ENCODE measurements around the gene AVPR1A.

AVPR1A gene

GRCh38 chr12:63149909-63150712, 890 bp downstream of the AVPR1A start:
- H3K27me3 ChIP-seq (ENCODE audit: insufficient read depth, poor library complexity, severe bottlenecking), result peaks cover 48% of the 10 kb centered on the region
- no peak overlapping the region for H3K27ac ChIP-seq (replicated peaks)
- no peak overlapping the region for H3K4me3 ChIP-seq (replicated peaks; ENCODE audit: insufficient read depth, low read length)
- no peak for DNase-seq (ENCODE audit: low read depth in 1 of 2, low spot score in 1 of 2)
- no peak for TF ChIP-seq CTCF (IDR thresholded peaks at IDR 0.05; ENCODE audit: insufficient read depth, low read length)
- TF ChIP-seq SPI1 (IDR thresholded peaks at IDR 0.05; ENCODE audit: borderline replicate concordance, low read depth), result no peak

GRCh38 chr12:63144556-63144955, 6.4 kb downstream of the AVPR1A start:
- H3K27me3 ChIP-seq (ENCODE audit: insufficient read depth, poor library complexity, severe bottlenecking), result peaks cover 20% of the 10 kb centered on the region
- TF ChIP-seq CTCF (IDR thresholded peaks at IDR 0.05; ENCODE audit: insufficient read depth, low read length) (no peak), POLR2AphosphoS5 (IDR thresholded peaks at IDR 0.05; ENCODE audit: low read depth) (no peak), GABPA (IDR thresholded peaks at IDR 0.05; ENCODE audit: low read depth) (no peak), SPI1 (IDR thresholded peaks at IDR 0.05; ENCODE audit: borderline replicate concordance, low read depth) (no peak)
- H3K4me3 ChIP-seq (replicated peaks; ENCODE audit: insufficient read depth, low read length), result no peak overlapping the region
- no peak overlapping the region for H3K27ac ChIP-seq (replicated peaks)
- DNase-seq (ENCODE audit: low read depth in 1 of 2, low spot score in 1 of 2), result no peak

GRCh38 chr12:63138488-63138887, 12.5 kb downstream of the AVPR1A start:
- Histone ChIP-seq H3K27ac (replicated peaks) (no peak overlapping the region), H3K4me3 (replicated peaks; ENCODE audit: insufficient read depth, low read length) (no peak overlapping the region), H3K27me3 (ENCODE audit: insufficient read depth, poor library complexity, severe bottlenecking) (peaks cover 3% of the 10 kb centered on the region)
- no peak for TF ChIP-seq REST (IDR thresholded peaks at IDR 0.05; ENCODE audit: insufficient replicate concordance, low read depth)
- TF ChIP-seq POLR2AphosphoS5 (IDR thresholded peaks at IDR 0.05; ENCODE audit: low read depth), result no peak
- no peak for TF ChIP-seq GABPA (IDR thresholded peaks at IDR 0.05; ENCODE audit: low read depth)
- TF ChIP-seq SPI1 (IDR thresholded peaks at IDR 0.05; ENCODE audit: borderline replicate concordance, low read depth), result no peak
- TF ChIP-seq CTCF (IDR thresholded peaks at IDR 0.05; ENCODE audit: insufficient read depth, low read length), result no peak
- DNase-seq (ENCODE audit: low read depth in 1 of 2, low spot score in 1 of 2), result no peak

GRCh38 chr12:63133981-63134380, 17.0 kb downstream of the AVPR1A start:
- DNase-seq (ENCODE audit: low read depth in 1 of 2, low spot score in 1 of 2), result no peak
- no peak overlapping the region for H3K4me3 ChIP-seq (replicated peaks; ENCODE audit: insufficient read depth, low read length)
- H3K27me3 ChIP-seq (ENCODE audit: insufficient read depth, poor library complexity, severe bottlenecking), result peaks cover 3% of the 10 kb centered on the region
- H3K27ac ChIP-seq (replicated peaks), result no peak overlapping the region
- TF ChIP-seq GABPA (IDR thresholded peaks at IDR 0.05; ENCODE audit: low read depth) (no peak), CTCF (IDR thresholded peaks at IDR 0.05; ENCODE audit: insufficient read depth, low read length) (no peak), POLR2AphosphoS5 (IDR thresholded peaks at IDR 0.05; ENCODE audit: low read depth) (no peak), SPI1 (IDR thresholded peaks at IDR 0.05; ENCODE audit: borderline replicate concordance, low read depth) (no peak), REST (IDR thresholded peaks at IDR 0.05; ENCODE audit: insufficient replicate concordance, low read depth) (no peak)
